GM21526 (cell line): ENCODE measurements around the gene GNE.

Experiments used
- ATAC-seq: cut with Tn5 transposase; IDR thresholded peaks from one replicate; pipeline ENCODE4 v1.9.1; 2021; ENCODE audit warnings: moderate library complexity; ENCODE audit not compliant: unreplicated experiment, low FRiP score

The GNE gene

DNA sequence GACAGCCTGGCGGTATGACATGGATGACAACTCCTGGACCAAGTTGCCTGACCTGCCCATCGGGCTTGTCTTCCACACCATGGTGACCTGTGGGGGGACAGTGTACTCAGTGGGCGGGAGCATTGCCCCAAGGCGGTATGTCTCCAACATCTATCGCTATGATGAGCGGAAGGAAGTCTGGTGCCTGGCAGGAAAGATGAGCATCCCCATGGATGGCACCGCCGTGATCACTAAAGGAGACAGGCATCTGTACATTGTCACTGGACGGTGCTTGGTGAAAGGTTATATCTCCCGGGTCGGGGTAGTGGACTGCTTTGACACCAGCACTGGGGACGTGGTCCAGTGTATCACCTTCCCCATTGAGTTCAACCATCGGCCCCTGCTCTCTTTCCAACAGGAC is 87.7 kb downstream of the GNE start:
- no peak for ATAC-seq

DNA sequence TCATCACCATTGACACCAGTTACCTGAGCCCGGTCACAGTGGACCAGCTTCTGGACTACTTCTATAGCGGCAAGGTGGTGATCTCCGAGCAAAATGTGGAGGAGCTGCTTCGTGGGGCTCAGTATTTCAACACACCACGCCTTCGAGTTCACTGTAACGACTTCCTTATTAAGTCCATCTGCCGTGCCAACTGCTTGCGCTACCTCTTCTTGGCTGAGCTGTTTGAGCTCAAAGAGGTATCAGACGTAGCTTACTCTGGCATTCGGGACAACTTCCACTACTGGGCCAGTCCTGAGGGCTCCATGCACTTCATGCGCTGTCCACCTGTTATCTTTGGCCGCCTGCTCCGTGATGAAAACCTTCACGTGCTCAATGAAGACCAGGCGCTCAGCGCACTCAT is 88.5 kb downstream of the GNE start:
- ATAC-seq, result no peak

GRCh38 chr9:36169166-36169565 is 89.1 kb downstream of the GNE start, which contains the start of gene CCIN:
CCIN (plus strand) TSS chr9:36169388; CDS start chr9:36169503, 115 bp downstream.
- no peak for ATAC-seq

GRCh38 chr9:36166168-36166927 is 91.9 kb downstream of the GNE start:
- peak; percentile 81 for ATAC-seq

DNA sequence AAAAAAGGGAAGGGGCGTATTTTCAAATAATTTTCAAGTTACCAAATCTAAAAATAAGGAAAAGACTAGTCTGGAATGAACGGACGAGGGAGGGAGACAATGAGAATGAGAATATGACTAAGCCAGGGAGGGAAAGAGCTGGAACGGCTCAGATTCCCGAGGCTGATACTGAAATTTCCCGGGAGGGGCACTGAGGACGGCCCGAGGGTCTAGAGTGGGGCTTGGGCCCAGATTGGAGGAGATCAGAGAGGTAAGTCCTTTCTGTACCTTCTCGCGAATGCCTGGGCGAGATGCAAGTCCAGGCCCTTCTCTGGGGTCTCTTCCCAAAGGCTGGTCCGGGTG is 92.5 kb downstream of the GNE start:
- no peak for ATAC-seq

DNA sequence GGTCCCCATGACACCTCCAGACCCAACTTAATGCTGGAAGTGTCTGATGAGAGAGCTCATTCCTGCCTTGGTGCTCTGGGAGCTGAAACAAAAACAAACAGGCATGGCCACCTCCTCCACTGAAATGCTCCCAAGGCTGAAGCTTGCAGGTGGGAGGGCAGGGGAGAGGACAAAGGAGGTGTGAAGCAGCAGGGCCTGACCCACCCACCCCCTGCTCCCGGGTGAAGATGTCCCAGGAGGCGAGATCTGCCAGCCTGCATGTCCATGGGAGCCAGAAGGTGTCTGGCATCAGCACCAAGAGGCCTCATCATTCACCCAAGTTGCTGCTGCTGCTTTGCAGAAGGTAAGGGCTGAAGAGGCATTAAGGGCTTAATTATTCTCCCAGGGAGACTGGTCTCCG is 93.3 kb downstream of the GNE start:
- no peak for ATAC-seq
